Colonic mucosa (tissue), 4 donors: ENCODE measurements around the gene XPNPEP1. TPM values are rescaled to one million over a fixed set of nuclear protein-coding genes. Genes with fewer than 3 reads are reported as not detected.

Source experiments
- DNase-seq: peaks from one replicate; pipeline ENCODE4 v3.0.0-alpha.2; 2020
- H3K27ac ChIP-seq: fragments of 200-600 bp; one replicate; pipeline ENCODE4 v1.8.0; 2021
- H3K27me3 ChIP-seq: fragments of 200-600 bp; one replicate; pipeline ENCODE4 v1.8.0; 2021
- H3K36me3 ChIP-seq: fragments of 200-600 bp; one replicate; pipeline ENCODE4 v1.8.0; 2021
- H3K4me1 ChIP-seq: fragments of 200-600 bp; one replicate; pipeline ENCODE4 v1.8.0; 2021; ENCODE audit warnings: mild to moderate bottlenecking
- H3K4me3 ChIP-seq: fragments of 200-600 bp; one replicate; pipeline ENCODE4 v1.8.0; 2021
- H3K9ac ChIP-seq, 2 donors: one replicate each; pipeline ENCODE4 v1.7.0; 2013; ENCODE audit warnings: control low read depth in 2 of 2, low read depth in 2 of 2, low read length in 2 of 2
- H3K9me3 ChIP-seq: fragments of 200-600 bp; one replicate; pipeline ENCODE4 v1.8.0; 2021
- intact Hi-C: fragments of 100-400 bp; cut with DNase I; formaldehyde crosslinking; loops from one replicate; pipeline ENCODE4 v1.14.1; 2022
- total RNA-seq, 2 donors: library from RNA; stranded (reverse); fragmentation: NEBNext Ultra II Directional in 1 of 2; extraction: Animal tissue kit (Norgen Biotek cat#: 25700) in 1 of 2; gene quantifications; one replicate each; pipeline ENCODE4 v1.2.1, GENCODE V29; 2021
- TF ChIP-seq, protein P1 (sequence below): fragments of 200-600 bp; IDR thresholded peaks from one replicate; pipeline ENCODE4 v1.8.0; 2022; ENCODE audit warnings: antibody characterized with exemption, mild to moderate bottlenecking
- donor health status: healthy.
- donor health status: DM: no; HTN: no; CAD: no.
- donor health status: DM: no; HTN: no; CAD: no.

The XPNPEP1 gene
- total RNA-seq, 2 donors from 2014 or later: 122 to 127 TPM

DNA sequence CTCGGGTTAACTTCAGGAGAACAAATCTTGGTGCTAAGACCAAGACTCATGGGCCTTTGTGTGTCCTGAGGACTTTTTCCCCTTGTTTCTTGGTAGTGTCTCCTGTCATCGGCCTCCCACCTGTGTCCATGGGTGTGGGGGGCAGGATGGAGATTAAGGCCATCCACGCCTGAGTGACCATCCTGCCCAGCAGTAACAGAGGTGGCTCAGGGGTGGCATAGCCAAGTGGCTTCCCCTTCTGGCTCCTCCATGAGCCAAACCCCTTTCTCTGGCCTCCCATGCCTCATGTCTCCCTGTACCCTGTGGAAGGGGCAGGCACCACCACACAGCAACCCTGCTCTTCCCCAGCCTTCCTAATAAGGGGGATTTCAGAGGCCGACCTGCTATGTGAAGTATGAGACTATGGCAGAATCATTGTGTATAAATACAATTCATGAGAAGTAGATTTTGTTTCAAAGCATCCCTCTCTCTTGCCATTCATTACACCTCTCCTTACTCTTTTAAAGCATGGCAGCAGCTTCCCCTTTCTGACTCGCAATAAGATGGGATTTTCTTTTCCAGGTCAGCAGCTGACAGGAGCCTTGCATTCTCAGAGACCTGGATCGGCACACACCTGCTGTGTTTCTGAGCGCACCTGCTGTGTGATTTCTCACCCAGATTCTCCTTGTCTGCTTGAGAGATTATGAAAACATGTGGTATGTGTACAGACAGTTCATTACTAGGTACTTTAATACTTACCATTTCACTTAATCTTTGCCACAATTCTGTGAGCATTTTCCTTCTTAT is 102.5 kb downstream of the XPNPEP1 start:
- H3K9me3 ChIP-seq: no peaks in the 10 kb centered on the region
- no peaks in the 10 kb centered on the region for H3K27me3 ChIP-seq
- no peaks in the 10 kb centered on the region for H3K36me3 ChIP-seq
- H3K9ac ChIP-seq: no peak overlapping the region
- no peak overlapping the region for H3K27ac ChIP-seq
- no peak for DNase-seq
- no peak overlapping the region for H3K4me3 ChIP-seq
- intact Hi-C loops: no loop called here
- no peaks in the 10 kb centered on the region for H3K4me1 ChIP-seq
- TF ChIP-seq, protein P1, sequence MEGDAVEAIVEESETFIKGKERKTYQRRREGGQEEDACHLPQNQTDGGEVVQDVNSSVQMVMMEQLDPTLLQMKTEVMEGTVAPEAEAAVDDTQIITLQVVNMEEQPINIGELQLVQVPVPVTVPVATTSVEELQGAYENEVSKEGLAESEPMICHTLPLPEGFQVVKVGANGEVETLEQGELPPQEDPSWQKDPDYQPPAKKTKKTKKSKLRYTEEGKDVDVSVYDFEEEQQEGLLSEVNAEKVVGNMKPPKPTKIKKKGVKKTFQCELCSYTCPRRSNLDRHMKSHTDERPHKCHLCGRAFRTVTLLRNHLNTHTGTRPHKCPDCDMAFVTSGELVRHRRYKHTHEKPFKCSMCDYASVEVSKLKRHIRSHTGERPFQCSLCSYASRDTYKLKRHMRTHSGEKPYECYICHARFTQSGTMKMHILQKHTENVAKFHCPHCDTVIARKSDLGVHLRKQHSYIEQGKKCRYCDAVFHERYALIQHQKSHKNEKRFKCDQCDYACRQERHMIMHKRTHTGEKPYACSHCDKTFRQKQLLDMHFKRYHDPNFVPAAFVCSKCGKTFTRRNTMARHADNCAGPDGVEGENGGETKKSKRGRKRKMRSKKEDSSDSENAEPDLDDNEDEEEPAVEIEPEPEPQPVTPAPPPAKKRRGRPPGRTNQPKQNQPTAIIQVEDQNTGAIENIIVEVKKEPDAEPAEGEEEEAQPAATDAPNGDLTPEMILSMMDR: no peak

DNA sequence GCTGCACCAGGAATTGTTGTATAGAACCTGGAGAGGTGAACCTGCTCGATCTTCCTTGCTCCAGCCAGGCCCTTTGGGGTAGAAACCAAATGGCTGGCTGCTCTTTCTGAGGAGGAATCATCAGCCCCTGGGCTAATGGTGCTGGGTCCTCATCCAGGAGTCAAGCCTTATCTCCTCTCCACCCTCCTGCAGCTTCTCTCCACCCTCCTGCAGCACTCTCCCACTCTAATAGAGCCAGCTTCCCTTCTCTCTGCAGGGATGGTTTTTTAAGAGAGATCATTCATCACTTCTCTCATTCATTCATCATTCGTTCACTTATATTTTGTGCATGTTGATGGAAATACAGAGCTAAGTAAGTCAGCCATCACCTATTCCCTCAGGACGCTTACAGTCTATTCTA is 103.5 kb downstream of the XPNPEP1 start:
- Histone ChIP-seq H3K27ac (no peak overlapping the region), H3K4me3 (no peak overlapping the region), H3K9ac (no peak overlapping the region), H3K27me3 (no peaks in the 10 kb centered on the region), H3K36me3 (no peaks in the 10 kb centered on the region), H3K4me1 (no peaks in the 10 kb centered on the region), H3K9me3 (no peaks in the 10 kb centered on the region)
- TF ChIP-seq, protein P1: no peak
- DNase-seq: no peak
- intact Hi-C loops: no loop called here

Other genes with a start within 250 kb of the XPNPEP1 start
- gene ADD3, start 84.5 kb upstream of the XPNPEP1 start, total RNA-seq: 100 to 1,000 TPM; 127 to 131 TPM